Measurements from ENCODE around the gene GPR65. TPM values are rescaled to one million over a fixed set of nuclear protein-coding genes. Genes with fewer than 3 reads are reported as not detected.
A peak's percentile ranks its signal among the peaks of the same experiment; 100 is the strongest.

The GPR65 gene
- 0.12 TPM for polyA plus RNA-seq (2013, experiment 1 of 2; ENCODE audit: insufficient read length)
- 0.06 TPM for polyA plus RNA-seq (2013, experiment 2 of 2; ENCODE audit: insufficient read length)

GRCh38 chr14:88005050-88005481 is at the start of gene GPR65:
GPR65 (plus strand) TSS chr14:88005135; CDS start chr14:88010848, 5,713 bp downstream.
- DNase-seq: peak; percentile 16

GRCh38 chr14:87955501-87955900 is 49.4 kb upstream of the GPR65 start:
- no peak for DNase-seq

GRCh38 chr14:87960013-87960787 is 44.7 kb upstream of the GPR65 start:
- DNase-seq: no peak

GRCh38 chr14:87961246-87961645 is 43.7 kb upstream of the GPR65 start:
- DNase-seq: no peak

GRCh38 chr14:87966816-87967215 is 38.1 kb upstream of the GPR65 start:
- DNase-seq: peak; percentile 12

- no peak for DNase-seq
Observed at GRCh38 chr14:87967496-87967895, 37.4 kb upstream of the GPR65 start.

- no peak for DNase-seq
Observed at GRCh38 chr14:87971010-87971409, 33.9 kb upstream of the GPR65 start.

GRCh38 chr14:87975636-87976035 is 29.3 kb upstream of the GPR65 start:
- DNase-seq: peak; percentile 7

- no peak for DNase-seq
Observed at GRCh38 chr14:87979689-87980088, 25.2 kb upstream of the GPR65 start.

- no peak for DNase-seq
Observed at GRCh38 chr14:87989221-87989955, 15.5 kb upstream of the GPR65 start.

- no peak for DNase-seq
Observed at GRCh38 chr14:87989956-87990299, 15.0 kb upstream of the GPR65 start.

- DNase-seq: no peak
Observed at GRCh38 chr14:87990682-87991081, 14.3 kb upstream of the GPR65 start.

GRCh38 chr14:87992346-87992717 is 12.6 kb upstream of the GPR65 start:
- DNase-seq: no peak

GRCh38 chr14:87992718-87993628 is 12.0 kb upstream of the GPR65 start, which contains the start of gene GALC:
GALC (minus strand) TSS chr14:87993182; CDS start chr14:87993164, 18 bp downstream.
- peak; percentile 93 for DNase-seq

GRCh38 chr14:87994974-87995373 is 10.0 kb upstream of the GPR65 start:
- DNase-seq: no peak

- DNase-seq: peak; percentile 21
Observed at GRCh38 chr14:87995500-87996290, 9.2 kb upstream of the GPR65 start.

- DNase-seq: no peak
Observed at GRCh38 chr14:87996291-87996592, 8.7 kb upstream of the GPR65 start.

- no peak for DNase-seq
Observed at GRCh38 chr14:87998482-87998881, 6.5 kb upstream of the GPR65 start.

GRCh38 chr14:87999277-87999676 is 5.7 kb upstream of the GPR65 start:
- no peak for DNase-seq

GRCh38 chr14:88002421-88003075 is 2.4 kb upstream of the GPR65 start:
- DNase-seq: no peak

GRCh38 chr14:88003425-88003824 is 1.5 kb upstream of the GPR65 start:
- no peak for DNase-seq

Data from fibroblast of skin of abdomen (primary cell).